ENCODE measurements around the gene GATA3.

- TF ChIP-seq TAF1 (IDR thresholded peaks at IDR 0.05; ENCODE audit: low read depth) (no peak), CTCF (IDR thresholded peaks at IDR 0.05; ENCODE audit: poor library complexity, severe bottlenecking) (no peak)
Measured at GRCh38 chr10:8073691-8074416, 19.4 kb downstream of the GATA3 start.

All from neural cell (in vitro differentiated cells).